HepG2 (cell line): ENCODE measurements around the gene EXPH5. TPM values are rescaled to one million over a fixed set of nuclear protein-coding genes. Genes with fewer than 3 reads are reported as not detected.

Source experiments
- CEBPG ChIP-seq: IDR thresholded peaks from 2 replicates; pipeline ENCODE4 v1.6.1; 2016
- ELF1 ChIP-seq: sonication (generic); formaldehyde crosslinking; IDR thresholded peaks from 2 replicates; pipeline ENCODE4 v1.4.0; 2020; ENCODE audit warnings: missing genetic modification reagents
- FOSL2 ChIP-seq: sonication (generic); formaldehyde crosslinking; IDR thresholded peaks from 2 replicates; pipeline ENCODE4 v1.4.0; 2020; ENCODE audit warnings: missing genetic modification reagents
- GMEB2 ChIP-seq: IDR thresholded peaks from 2 replicates; pipeline ENCODE4 v1.6.1; 2016; ENCODE audit warnings: missing biosample characterization, missing genetic modification reagents, low read depth
- GTF2F1 ChIP-seq: fragments of 150-350 bp; IDR thresholded peaks from 2 replicates; pipeline ENCODE4 v1.6.1; 2014; ENCODE audit warnings: low read length
- HOXD1 ChIP-seq: sonication (generic); formaldehyde crosslinking; IDR thresholded peaks from 2 replicates; pipeline ENCODE4 v1.5.0; 2020; ENCODE audit warnings: missing genetic modification reagents
- MAX ChIP-seq: IDR thresholded peaks from 2 replicates; pipeline ENCODE4 v1.6.1; 2012; ENCODE audit warnings: inconsistent platforms
- MNT ChIP-seq: fragments of 450-650 bp; IDR thresholded peaks from 2 replicates; pipeline ENCODE4 v1.6.1; 2016
- NCOA2 ChIP-seq: sonication (generic); formaldehyde crosslinking; IDR thresholded peaks from 2 replicates; pipeline ENCODE4 v1.8.0; 2022; ENCODE audit warnings: inconsistent platforms
- NFYC ChIP-seq: IDR thresholded peaks from 2 replicates; pipeline ENCODE4 v1.6.1; 2016; ENCODE audit warnings: missing genetic modification reagents, missing compliant biosample characterization
- NR2C2 ChIP-seq: sonication (generic); formaldehyde crosslinking; IDR thresholded peaks from 2 replicates; pipeline ENCODE4 v1.4.0; 2020; ENCODE audit warnings: missing genetic modification reagents, mild to moderate bottlenecking, moderate library complexity, borderline replicate concordance
- POLR2G ChIP-seq: fragments of 200-400 bp; formaldehyde crosslinking; IDR thresholded peaks from 2 replicates; pipeline ENCODE4 v1.6.1; 2018; ENCODE audit warnings: mild to moderate bottlenecking, low read depth, low read length, moderate library complexity
- REPIN1 ChIP-seq: sonication (generic); formaldehyde crosslinking; IDR thresholded peaks from 2 replicates; pipeline ENCODE4 v1.8.0; 2022; ENCODE audit warnings: missing genetic modification reagents, low read depth, mild to moderate bottlenecking, borderline replicate concordance
- RFXANK ChIP-seq: IDR thresholded peaks from 2 replicates; pipeline ENCODE4 v1.6.1; 2016
- SMYD3 ChIP-seq: sonication (generic); formaldehyde crosslinking; IDR thresholded peaks from 2 replicates; pipeline ENCODE4 v1.8.1; 2023; ENCODE audit warnings: mild to moderate bottlenecking, missing genetic modification reagents
- SPEN ChIP-seq: sonication (generic); formaldehyde crosslinking; IDR thresholded peaks from 2 replicates; pipeline ENCODE4 v1.5.1; 2020; ENCODE audit warnings: low read depth, mild to moderate bottlenecking, missing genetic modification reagents
- ZBTB14 ChIP-seq: sonication (generic); formaldehyde crosslinking; IDR thresholded peaks from 2 replicates; pipeline ENCODE4 v1.4.0; 2020; ENCODE audit warnings: missing genetic modification reagents
- ZKSCAN1 ChIP-seq: fragments of 150-350 bp; IDR thresholded peaks from 2 replicates; pipeline ENCODE4 v1.6.1; 2014; ENCODE audit warnings: low read length
- ZMYM4 ChIP-seq: sonication (generic); formaldehyde crosslinking; IDR thresholded peaks from 2 replicates; pipeline ENCODE4 v1.8.1; 2023; ENCODE audit warnings: mild to moderate bottlenecking, missing genetic modification reagents
- ZNF225 ChIP-seq: sonication (generic); formaldehyde crosslinking; IDR thresholded peaks from 2 replicates; pipeline ENCODE4 v1.4.0; 2020; ENCODE audit warnings: mild to moderate bottlenecking, missing genetic modification reagents
- ZNF597 ChIP-seq: sonication (generic); formaldehyde crosslinking; IDR thresholded peaks from 2 replicates; pipeline ENCODE4 v1.5.0; 2020; ENCODE audit warnings: missing genetic modification reagents
- polyA plus RNA-seq, 8 experiments: library from polyadenylated mRNA; depleted of rRNA in 3 of 8; stranded (reverse) in 7 of 8; unstranded in 1 of 8; fragments of >200 nt; fragmentation: Illumina TruSeq in 4 of 8; extraction: Trizol in 4 of 8; gene quantifications; 2 replicates each; pipeline versions ENCODE4 v1.2.1 to v1.2.3, GENCODE V29; 2011 to 2016; ENCODE audit warnings: low read depth in 4 of 8, missing spikeins in 1 of 8, mixed read lengths in 1 of 8; ENCODE audit not compliant: insufficient read depth in 1 of 8
- total RNA-seq, 5 experiments: library from RNA; depleted of rRNA; stranded (reverse); fragments of >200 nt; fragmentation: Illumina TruSeq; extraction: Trizol; gene quantifications; 2 replicates each; pipeline ENCODE4 v1.2.3, GENCODE V29; 2016; ENCODE audit warnings: low read depth in 1 of 5
- TF ChIP-seq, protein P1 (sequence below): IDR thresholded peaks from 2 replicates; pipeline ENCODE4 v1.6.1; 2016
- TF ChIP-seq, protein P2 (sequence below): sonication (generic); formaldehyde crosslinking; IDR thresholded peaks from 2 replicates; pipeline ENCODE4 v1.4.0; 2020; ENCODE audit warnings: mild to moderate bottlenecking, missing genetic modification reagents, borderline replicate concordance

The EXPH5 gene
- total and polyA plus RNA-seq, 2 of the 13 experiments (the other 11 are each of a cell fraction or from before 2014, with no cell fraction given), result under 0.01 to 0.02 TPM

GRCh38 chr11:108467091-108467823, 126.3 kb downstream of the EXPH5 start, which contains the start of gene C11orf65 (continued):
- TF ChIP-seq SPEN (CRISPR knock-in tag) (no peak), NR2C2 (CRISPR knock-in tag) (peak; percentile 81; the same call in 1 of the 2 replicates), MAX (peak; percentile 48), ZNF597 (no peak), GMEB2 (CRISPR knock-in tag) (no peak), ZBTB14 (no peak), MNT (no peak), RFXANK (CRISPR knock-in tag) (no peak), HOXD1 (CRISPR knock-in tag) (no peak), NFYC (CRISPR knock-in tag) (peak; percentile 67), ZKSCAN1 (no peak), CEBPG (peak; percentile 61; the same call in 1 of the 2 replicates), ZNF225 (CRISPR knock-in tag) (no peak), GTF2F1 (no peak), NCOA2 (CRISPR knock-in tag) (no peak), SMYD3 (CRISPR knock-in tag) (no peak), FOSL2 (peak; percentile 46; the same call in 1 of the 2 replicates), ELF1 (peak; percentile 56; the same call in 1 of the 2 replicates), REPIN1 (CRISPR knock-in tag) (peak; percentile 51; the same call in 1 of the 2 replicates), ZMYM4 (CRISPR knock-in tag) (peak; percentile 94), POLR2G (peak; percentile 98)
- TF ChIP-seq, protein P1, sequence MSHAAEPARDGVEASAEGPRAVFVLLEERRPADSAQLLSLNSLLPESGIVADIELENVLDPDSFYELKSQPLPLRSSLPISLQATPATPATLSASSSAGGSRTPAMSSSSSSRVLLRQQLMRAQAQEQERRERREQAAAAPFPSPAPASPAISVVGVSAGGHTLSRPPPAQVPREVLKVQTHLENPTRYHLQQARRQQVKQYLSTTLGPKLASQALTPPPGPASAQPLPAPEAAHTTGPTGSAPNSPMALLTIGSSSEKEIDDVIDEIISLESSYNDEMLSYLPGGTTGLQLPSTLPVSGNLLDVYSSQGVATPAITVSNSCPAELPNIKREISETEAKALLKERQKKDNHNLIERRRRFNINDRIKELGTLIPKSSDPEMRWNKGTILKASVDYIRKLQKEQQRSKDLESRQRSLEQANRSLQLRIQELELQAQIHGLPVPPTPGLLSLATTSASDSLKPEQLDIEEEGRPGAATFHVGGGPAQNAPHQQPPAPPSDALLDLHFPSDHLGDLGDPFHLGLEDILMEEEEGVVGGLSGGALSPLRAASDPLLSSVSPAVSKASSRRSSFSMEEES (CRISPR knock-in tag), result no peak
- TF ChIP-seq, protein P2, sequence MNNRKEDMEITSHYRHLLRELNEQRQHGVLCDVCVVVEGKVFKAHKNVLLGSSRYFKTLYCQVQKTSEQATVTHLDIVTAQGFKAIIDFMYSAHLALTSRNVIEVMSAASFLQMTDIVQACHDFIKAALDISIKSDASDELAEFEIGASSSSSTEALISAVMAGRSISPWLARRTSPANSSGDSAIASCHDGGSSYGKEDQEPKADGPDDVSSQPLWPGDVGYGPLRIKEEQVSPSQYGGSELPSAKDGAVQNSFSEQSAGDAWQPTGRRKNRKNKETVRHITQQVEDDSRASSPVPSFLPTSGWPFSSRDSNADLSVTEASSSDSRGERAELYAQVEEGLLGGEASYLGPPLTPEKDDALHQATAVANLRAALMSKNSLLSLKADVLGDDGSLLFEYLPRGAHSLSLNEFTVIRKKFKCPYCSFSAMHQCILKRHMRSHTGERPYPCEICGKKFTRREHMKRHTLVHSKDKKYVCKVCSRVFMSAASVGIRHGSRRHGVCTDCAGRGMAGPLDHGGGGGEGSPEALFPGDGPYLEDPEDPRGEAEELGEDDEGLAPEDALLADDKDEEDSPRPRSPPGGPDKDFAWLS (CRISPR knock-in tag), result no peak
